K562 (cell line): ENCODE measurements around the gene KRT8. TPM values are rescaled to one million over a fixed set of nuclear protein-coding genes. Genes with fewer than 3 reads are reported as not detected.
A peak's percentile ranks its signal among the peaks of the same experiment; 100 is the strongest.

Experiments
- ATAC-seq: fragments of 200-7000 bp; cut with Tn5 transposase; 3 replicates; pipeline ENCODE4 v1.9.1; 2020; ENCODE audit warnings: moderate library complexity
- BruUV-seq: library from RNA; stranded (reverse); fragments of 400-500 nt; replicated peaks from 2 replicates; lab custom pipeline; 2021; lab: Mats Ljungman, UMichigan
- CTCF ChIA-PET: fragments of 300-600 bp; formaldehyde crosslinking; extraction: SDS; loops from one replicate; lab custom pipeline; 2021; ENCODE audit warnings: low intra/inter-chr PET ratio; lab: Yijun Ruan, JAX
- POLR2A ChIA-PET: fragments of 300-600, 350-650 bp; sonication (Branson Sonifier 250); formaldehyde crosslinking; extraction: SDS; loops from one replicate; lab custom pipeline; 2021; ENCODE audit warnings: antibody characterized with exemption, inconsistent platforms; lab: Yijun Ruan, JAX
- DNase-seq, 4 experiments: peaks; one replicate each; pipeline versions ENCODE4 v3.0.0 to v3.0.0-alpha.2; 2011 to 2018; ENCODE audit warnings: low spot score in 3 of 4, mixed read lengths in 3 of 4; ENCODE audit errors: extremely low read depth in 1 of 4
- FAIRE-seq: peaks from 2 replicates; lab custom pipeline; 2011; peaks lifted over from hg19 to GRCh38; lab: Jason Lieb, UNC
- H2AFZ ChIP-seq: 2 replicates; pipeline ENCODE4 v1.6.0; 2011; ENCODE audit warnings: low read depth, low read length, control low read depth, inconsistent platforms
- H3K27ac ChIP-seq: fragments of 200-600 bp; 3 replicates; pipeline ENCODE4 v1.8.0; 2011; ENCODE audit warnings: low read depth, mild to moderate bottlenecking, control low read depth, inconsistent platforms, low read length, moderate library complexity, mixed read lengths; ENCODE audit errors: extremely low read depth
- H3K27me3 ChIP-seq, 2 experiments: fragments of 300-600 bp in 1 of 2; 2 replicates in 1 of 2; 3 replicates in 1 of 2; pipeline versions ENCODE4 v1.6.0 to v1.8.0; 2011; ENCODE audit warnings: inconsistent platforms in 2 of 2, low read length in 2 of 2, mild to moderate bottlenecking in 1 of 2, mixed read lengths in 1 of 2, moderate library complexity in 1 of 2; ENCODE audit not compliant: control insufficient read depth in 2 of 2, insufficient read depth in 2 of 2
- H3K36me3 ChIP-seq: fragments of 300-600 bp; 3 replicates; pipeline ENCODE4 v1.8.0; 2011; ENCODE audit warnings: mild to moderate bottlenecking, low read length, inconsistent platforms; ENCODE audit not compliant: control insufficient read depth, insufficient read depth
- H3K4me1 ChIP-seq, 2 experiments: fragments of 200-600 bp in 1 of 2; replicated peaks in 1 of 2; 2 replicates in 1 of 2; 3 replicates in 1 of 2; pipeline versions ENCODE4 v1.5.1 to v1.8.0; 2011; ENCODE audit warnings: inconsistent platforms in 2 of 2, low read length in 2 of 2, mild to moderate bottlenecking in 1 of 2, mixed read lengths in 1 of 2, moderate library complexity in 1 of 2; ENCODE audit not compliant: control insufficient read depth in 2 of 2, insufficient read depth in 2 of 2
- H3K4me2 ChIP-seq: 2 replicates; pipeline ENCODE4 v1.6.1; 2011; ENCODE audit warnings: low read length, control low read depth, inconsistent platforms, mixed read lengths; ENCODE audit not compliant: insufficient read depth
- H3K4me3 ChIP-seq: fragments of 200-600 bp; sonication (generic), shearing (Covaris generic); 2 replicates; pipeline ENCODE4 v1.5.1; 2016; ENCODE audit warnings: control low read depth, inconsistent platforms
- H3K79me2 ChIP-seq: fragments of 200-600 bp; 3 replicates; pipeline ENCODE4 v1.8.0; 2011; ENCODE audit warnings: low read length, inconsistent platforms; ENCODE audit not compliant: control insufficient read depth, insufficient read depth
- H3K9ac ChIP-seq, 2 experiments: 2 replicates each; pipeline versions ENCODE4 v1.6.0 to v1.6.1; 2011; ENCODE audit warnings: low read depth in 2 of 2, low read length in 2 of 2, control low read depth in 1 of 2, inconsistent platforms in 1 of 2, mild to moderate bottlenecking in 1 of 2, mixed read lengths in 1 of 2; ENCODE audit not compliant: insufficient read depth in 1 of 2
- H3K9me1 ChIP-seq: one replicate; pipeline ENCODE4 v1.6.0; 2011; ENCODE audit warnings: inconsistent platforms, mild to moderate bottlenecking, low read length, moderate library complexity; ENCODE audit not compliant: control insufficient read depth, insufficient read depth
- H3K9me3 ChIP-seq: replicated peaks from 2 replicates; pipeline ENCODE4 v1.5.1; 2011; ENCODE audit warnings: low read depth, low read length, inconsistent platforms; ENCODE audit not compliant: control insufficient read depth, insufficient read depth
- H4K20me1 ChIP-seq: replicated peaks from 2 replicates; pipeline ENCODE4 v1.6.1; 2011; ENCODE audit warnings: low read length, inconsistent platforms, mixed read lengths; ENCODE audit not compliant: control insufficient read depth, insufficient read depth
- CBX3 ChIP-seq, 2 experiments: IDR thresholded peaks; 1 replicate in 1 of 2; 2 replicates in 1 of 2; pipeline ENCODE4 v1.6.1; 2012; ENCODE audit warnings: inconsistent platforms in 2 of 2, low read length in 2 of 2, borderline replicate concordance in 1 of 2, control low read depth in 1 of 2
- COPS2 ChIP-seq: fragments of 450-650 bp; conservative IDR thresholded peaks from 2 replicates; pipeline ENCODE4 v1.6.1; 2016; ENCODE audit warnings: mild to moderate bottlenecking, moderate library complexity
- DIDO1 ChIP-seq: fragments of 450-650 bp; IDR thresholded peaks from 2 replicates; pipeline ENCODE4 v1.6.1; 2016; ENCODE audit warnings: low read depth, missing biosample characterization, missing genetic modification characterization
- HMBOX1 ChIP-seq: sonication (generic); IDR thresholded peaks from 2 replicates; pipeline ENCODE4 v1.6.1; 2016
- IRF1 ChIP-seq: sonication (generic); formaldehyde crosslinking; IDR thresholded peaks from 2 replicates; pipeline ENCODE4 v1.8.0; 2022; ENCODE audit warnings: missing genetic modification reagents, mild to moderate bottlenecking, borderline replicate concordance
- MAFK ChIP-seq: IDR thresholded peaks from 2 replicates; pipeline ENCODE4 v1.6.1; 2011; ENCODE audit warnings: low read length, improper control_type of control experiment
- MXD1 ChIP-seq: fragments of 250-450 bp; sonication (Bioruptor Pico); IDR thresholded peaks from 2 replicates; pipeline ENCODE4 v1.8.0; 2021; ENCODE audit warnings: borderline replicate concordance, mild to moderate bottlenecking, moderate library complexity; ENCODE audit not compliant: poor library complexity, severe bottlenecking
- MYNN ChIP-seq, 2 experiments: sonication (generic); formaldehyde crosslinking in 1 of 2; IDR thresholded peaks; 2 replicates each; pipeline versions ENCODE4 v1.5.0 to v1.6.1; 2016 to 2020; ENCODE audit warnings: antibody characterized with exemption in 1 of 2, missing genetic modification reagents in 1 of 2
- PTTG1 ChIP-seq: fragments of 450-650 bp; IDR thresholded peaks from 2 replicates; pipeline ENCODE4 v1.6.1; 2016; ENCODE audit warnings: low read depth, mild to moderate bottlenecking, missing genetic modification characterization, missing compliant biosample characterization
- TFAM ChIP-seq: fragments of 250-450 bp; sonication (Bioruptor Pico); conservative IDR thresholded peaks from 2 replicates; pipeline ENCODE4 v1.5.0; 2021; ENCODE audit warnings: mild to moderate bottlenecking, moderate library complexity
- ZNF512 ChIP-seq: IDR thresholded peaks from 2 replicates; pipeline ENCODE4 v1.6.1; 2016; ENCODE audit warnings: missing genetic modification characterization, missing compliant biosample characterization
- ZNF695 ChIP-seq: fragments of 450-650 bp; formaldehyde crosslinking; IDR thresholded peaks from 2 replicates; pipeline ENCODE4 v1.4.0; 2020; ENCODE audit warnings: mild to moderate bottlenecking, moderate library complexity
- WGBS: fragments of 100-300 bp; shearing (Covaris generic); methylation state at CpG from one replicate; pipeline ENCODE4 v1.1.6; 2016; ENCODE audit warnings: low coverage, mixed read lengths; ENCODE audit not compliant: insufficient coverage; ENCODE audit errors: missing lambda C conversion rate; 5-methylcytosine and 5-hydroxymethylcytosine counted together
- in situ Hi-C: fragments of 300-500 bp; cut with MboI; formaldehyde crosslinking; loops from 4 replicates; pipeline ENCODE4 v1.15.0; 2018; ENCODE audit warnings: inconsistent platforms, mixed read lengths
- intact Hi-C: fragments of 100-400 bp; cut with micrococcal nuclease; formaldehyde crosslinking; loops from 2 replicates; pipeline ENCODE4 v1.14.2; 2022
- polyA plus RNA-seq, 8 experiments: library from polyadenylated mRNA; depleted of rRNA in 4 of 8; stranded (reverse) in 5 of 8; unstranded in 3 of 8; fragments of >200 nt; fragmentation: Nextera tagmentation in 2 of 8; fragmentation: Illumina TruSeq in 1 of 8; extraction: Ambion mirVana in 2 of 8; extraction: Trizol in 1 of 8; gene quantifications; 2 replicates each; pipeline versions ENCODE4 v1.2.1 to v1.2.3, GENCODE V29; 2011 to 2014; ENCODE audit warnings: inconsistent platforms in 1 of 8, missing spikeins in 1 of 8
- total RNA-seq, 7 experiments: library from RNA; depleted of rRNA in 6 of 7; stranded (reverse); fragments of >200 nt in 6 of 7; fragmentation: Illumina TruSeq in 2 of 7; extraction: Trizol in 2 of 7; gene quantifications; 2 replicates each; pipeline versions ENCODE4 v1.2.1 to v1.2.3, GENCODE V29; 2011 to 2021; ENCODE audit warnings: low replicate concordance in 1 of 7

Gene KRT8
- total and polyA plus RNA-seq, 9 of the 15 experiments (the other 6 are each of a cell fraction or from before 2014, with no cell fraction given), result 41.5 to 661 (median 260) TPM

- H3K4me3 ChIP-seq, result no peak overlapping the region
- no peak overlapping the region for H3K27ac ChIP-seq
- no peaks in the 10 kb centered on the region for H3K27me3 ChIP-seq
- CTCF ChIA-PET, result no interaction called here
- FAIRE-seq (no peak), ATAC-seq (no peak), DNase-seq (no peak)
- BruUV-seq, result no TSS peak
- no peak overlapping the region for H3K9ac ChIP-seq
- H3K4me1 ChIP-seq, result peaks cover 7 to 15% of the 10 kb centered on the region in 2 experiments
- POLR2A ChIA-PET, result interaction anchor here (0.6 to 2.3 kb wide), 6 partner anchors 9 to 108 kb away, joined by 3 to 18 read pairs (median 5); partner anchors contain the start of gene KRT8
- H4K20me1 ChIP-seq, result no peaks in the 10 kb centered on the region
- in situ Hi-C loops (no loop called here), intact Hi-C loops (no loop called here)
- WGBS, result no CpG with 5 or more reads among the region's 1 CpG
- H3K9me1 ChIP-seq, result no peaks in the 10 kb centered on the region
- no peaks in the 10 kb centered on the region for H3K9me3 ChIP-seq
- TF ChIP-seq ZNF512 (tag) (peak; percentile 79), ZNF695 (CRISPR knock-in tag) (no peak)
- no peaks in the 10 kb centered on the region for H3K36me3 ChIP-seq
- H2AFZ ChIP-seq, result no peak overlapping the region
- no peak overlapping the region for H3K4me2 ChIP-seq
- H3K79me2 ChIP-seq, result no peaks in the 10 kb centered on the region
Observed at GRCh38 chr12:52917800-52918199, 12.9 kb upstream of the KRT8 start.

- Histone ChIP-seq H3K9me3 (no peaks in the 10 kb centered on the region), H3K27me3 (no peaks in the 10 kb centered on the region), H3K4me3 (no peak overlapping the region), H2AFZ (no peak overlapping the region), H3K4me1 (peaks cover 7 to 15% of the 10 kb centered on the region in 2 experiments), H4K20me1 (no peaks in the 10 kb centered on the region), H3K9ac (no peak overlapping the region), H3K9me1 (no peaks in the 10 kb centered on the region), H3K27ac (no peak overlapping the region), H3K4me2 (no peak overlapping the region), H3K36me3 (no peaks in the 10 kb centered on the region), H3K79me2 (no peaks in the 10 kb centered on the region)
- POLR2A ChIA-PET, result interaction anchor here (0.8 to 2.3 kb wide), 2 partner anchors 11 to 35 kb away, joined by 3 to 18 read pairs; partner anchors contain the start of gene KRT8
- intact Hi-C loops (no loop called here), in situ Hi-C loops (no loop called here)
- 26% methylated on average over 3 of the region's 3 CpGs for WGBS
- FAIRE-seq (no peak), DNase-seq (peak in 2 of 4 experiments; percentile 3 to 7), ATAC-seq (peak; percentile 24; the same call in 2 of the 3 replicates)
- CTCF ChIA-PET, result no interaction called here
- no TSS peak for BruUV-seq
- TF ChIP-seq PTTG1 (tag) (no peak), CBX3 (IDR thresholded peaks at IDR 0.05; ENCODE audit: borderline replicate concordance in 1 of 2, low read length in 2 of 2) (no peak), MYNN (IDR thresholded peaks at IDR 0.05) (no peak), MYNN (CRISPR knock-in tag; IDR thresholded peaks at IDR 0.05) (no peak), IRF1 (CRISPR knock-in tag) (no peak), COPS2 (no peak), HMBOX1 (no peak), MAFK (no peak), TFAM (CRISPR knock-in tag) (no peak), MXD1 (no peak), DIDO1 (no peak)
Observed at GRCh38 chr12:52916216-52916615, 11.3 kb upstream of the KRT8 start.
